AG04450 (cell line): ENCODE measurements around the gene G3BP1. TPM values are rescaled to one million over a fixed set of nuclear protein-coding genes. Genes with fewer than 3 reads are reported as not detected.

Source experiments
- CTCF ChIA-PET: fragments of 300-600, 350-600 bp; formaldehyde crosslinking; extraction: SDS; loops from one replicate; lab custom pipeline; 2022; ENCODE audit warnings: antibody characterized with exemption, inconsistent platforms; lab: Charles Lee
- POLR2A ChIA-PET: fragments of 350-600 bp; formaldehyde crosslinking; extraction: SDS; loops from one replicate; lab custom pipeline; 2021; ENCODE audit warnings: antibody characterized with exemption, inconsistent platforms; lab: Yijun Ruan, JAX
- DNase-seq: peaks from one replicate; pipeline ENCODE4 v3.0.0-alpha.2; 2011; ENCODE audit warnings: low read depth, low spot score
- H3K27ac ChIP-seq: one replicate; pipeline ENCODE4 v1.5.1; 2012; ENCODE audit warnings: low read depth, low read length, control low read depth
- H3K27me3 ChIP-seq: one replicate; pipeline ENCODE4 v1.6.0; 2012; ENCODE audit warnings: low read length; ENCODE audit not compliant: control insufficient read depth, insufficient read depth
- H3K4me3 ChIP-seq: 2 replicates; pipeline ENCODE4 v1.5.1; 2011; ENCODE audit warnings: mild to moderate bottlenecking, low read depth, low read length, control low read depth
- H3K9me3 ChIP-seq: 2 replicates; pipeline ENCODE4 v1.5.1; 2012; ENCODE audit warnings: low read length; ENCODE audit not compliant: control insufficient read depth, insufficient read depth
- CTCF ChIP-seq: IDR thresholded peaks from 2 replicates; pipeline ENCODE4 v1.5.1; 2011; ENCODE audit warnings: low read depth, low read length, control low read depth, inconsistent platforms
- polyA plus RNA-seq: library from polyadenylated mRNA; depleted of rRNA; stranded (reverse); fragments of >200 nt; gene quantifications from 2 replicates; pipeline ENCODE4 v1.2.3, GENCODE V29; 2011

The G3BP1 gene
- polyA plus RNA-seq, 1 experiment, result 87.7 TPM

GRCh38 chr5:151766975-151767374 is 4.8 kb upstream of the G3BP1 start:
- POLR2A ChIA-PET, result no interaction called here
- CTCF ChIA-PET, result no interaction called here
- Histone ChIP-seq H3K9me3 (no peaks in the 10 kb centered on the region), H3K4me3 (no peak overlapping the region), H3K27ac (no peak overlapping the region), H3K27me3 (no peaks in the 10 kb centered on the region)
- DNase-seq, result no peak
- TF ChIP-seq CTCF, result no peak

- ChIA-PET CTCF (interaction anchor here (0.5 to 2.6 kb wide), 41 partner anchors 8 to 452 kb away, joined by 3 to 19 read pairs (median 4); partner anchors contain the start of gene ATOX1), POLR2A (interaction anchor here (0.5 to 2.6 kb wide), 23 partner anchors 10 to 323 kb away, joined by 3 to 28 read pairs (median 6); partner anchors contain the start of genes ATOX1, SLC36A1 and SPARC)
- Histone ChIP-seq H3K9me3 (no peaks in the 10 kb centered on the region), H3K27ac (peak overlapping the region; percentile 95), H3K4me3 (peak overlapping the region; percentile 58), H3K27me3 (no peaks in the 10 kb centered on the region)
- TF ChIP-seq CTCF, result no peak; the same call in 1 of the 2 replicates
- DNase-seq, result no peak
Observed at GRCh38 chr5:151770383-151771258, 1.1 kb upstream of the G3BP1 start.

- H3K9me3 ChIP-seq, result no peaks in the 10 kb centered on the region
- no peak for TF ChIP-seq CTCF
- H3K4me3 ChIP-seq, result peak overlapping the region; percentile 91
- no peaks in the 10 kb centered on the region for H3K27me3 ChIP-seq
- POLR2A ChIA-PET, result interaction anchor here (0.6 to 2.6 kb wide), 20 partner anchors 8 to 325 kb away, joined by 3 to 28 read pairs (median 6); partner anchors contain the start of genes ATOX1, SLC36A1 and SPARC
- CTCF ChIA-PET, result interaction anchor here (1.1 to 2.6 kb wide), 7 partner anchors 9 to 370 kb away, joined by 3 to 17 read pairs (median 6); no protein-coding TSS in a partner anchor
- peak overlapping the region; percentile 80 for H3K27ac ChIP-seq
- no peak for DNase-seq
Observed at GRCh38 chr5:151772029-151772845, 483 bp downstream of the G3BP1 start.

DNA sequence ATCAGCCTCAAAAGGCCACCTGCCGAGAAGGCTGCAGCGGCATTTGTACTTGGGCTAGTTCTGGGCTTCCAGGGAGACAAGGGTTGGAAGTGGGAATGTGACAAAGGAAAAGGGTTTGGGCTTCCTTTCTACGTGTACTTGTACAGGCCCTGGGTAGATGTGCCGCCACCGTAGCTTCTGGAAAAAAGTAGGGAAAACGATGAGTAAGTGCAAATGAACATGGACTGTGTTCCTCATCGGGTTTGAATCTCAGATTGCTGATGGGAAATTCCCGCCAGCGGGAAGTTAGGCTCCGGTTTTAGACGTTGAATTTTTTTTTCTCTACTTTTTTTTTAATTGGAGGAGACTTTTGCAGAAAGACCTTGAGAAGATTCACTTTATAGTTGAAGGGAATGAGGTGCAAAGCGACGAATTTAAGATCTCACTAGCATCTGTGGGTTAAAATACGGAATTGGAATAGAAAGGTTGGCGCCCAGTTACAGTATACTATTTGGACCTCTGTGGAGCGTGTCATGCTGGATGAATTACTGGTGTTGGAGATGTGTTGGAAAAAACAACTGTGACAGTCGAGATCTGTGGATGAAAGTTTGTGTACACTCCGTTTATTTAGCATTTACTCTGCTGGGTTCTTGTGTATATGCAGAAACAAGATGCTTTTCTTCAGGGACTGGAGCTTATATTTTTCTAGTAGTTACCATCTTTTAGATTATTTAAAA is 1.2 kb downstream of the G3BP1 start:
- H3K27ac ChIP-seq, result peak overlapping the region; percentile 76
- no peak for TF ChIP-seq CTCF
- H3K4me3 ChIP-seq, result peak overlapping the region; percentile 91
- H3K9me3 ChIP-seq, result no peaks in the 10 kb centered on the region
- no peaks in the 10 kb centered on the region for H3K27me3 ChIP-seq
- ChIA-PET POLR2A (interaction anchor here (1.0 to 2.6 kb wide), 5 partner anchors 9 to 114 kb away, joined by 3 to 21 read pairs (median 7); partner anchors contain the start of genes ATOX1 and SPARC), CTCF (interaction anchor here (0.5 to 2.6 kb wide), 3 partner anchors 121 to 370 kb away, joined by 4 to 17 read pairs (median 9); no protein-coding TSS in a partner anchor)
- DNase-seq, result no peak
